OCI-LY1 (cell line): ENCODE measurements around the gene TBL1X.

Experiments
- CTCF ChIP-seq: fragments of 200-600 bp; sonication (generic), shearing (Covaris generic); IDR thresholded peaks from 2 replicates; pipeline ENCODE4 v1.5.1; 2017; ENCODE audit warnings: mild to moderate bottlenecking, antibody characterized with exemption, low read length, moderate library complexity, mixed read lengths
- EZH2 ChIP-seq: fragments of 200-600 bp; sonication (generic), shearing (Covaris generic); IDR thresholded peaks from 2 replicates; pipeline ENCODE4 v1.8.0; 2017; ENCODE audit warnings: borderline replicate concordance, mixed run types, mild to moderate bottlenecking, antibody characterized with exemption, low read length, moderate library complexity, mixed read lengths

- no peak for TF ChIP-seq CTCF
- no peak for TF ChIP-seq EZH2
Observed at GRCh38 chrX:9663216-9663615, 198.4 kb downstream of the TBL1X start.
